SH-SY5Y (cell line): ENCODE measurements around the gene SORCS1.

ENCODE experiments used
- GATA2 ChIP-seq: IDR thresholded peaks from 2 replicates; pipeline ENCODE4 v1.6.1; 2011; ENCODE audit warnings: mild to moderate bottlenecking, low read depth, low read length
- GATA3 ChIP-seq: IDR thresholded peaks from 2 replicates; pipeline ENCODE4 v1.6.1; 2011; ENCODE audit warnings: low read depth, mild to moderate bottlenecking, low read length, moderate library complexity

GRCh38 chr10:106864031-106864430 is 300.5 kb downstream of the SORCS1 start:
- TF ChIP-seq GATA2 (no peak), GATA3 (no peak)
